Mesenchymal stem cell (in vitro differentiated cells and primary cell): ENCODE results near the gene BCL3.
"Not testable (repeated sequence)": the region's sequence is repeated elsewhere in the genome, so short reads cannot be mapped to it uniquely, and the experiment has no call there.

ENCODE experiments used
- DNase-seq: peaks from one replicate; pipeline ENCODE4 v3.0.0-alpha.2; 2013
- H2AFZ ChIP-seq: one replicate; pipeline ENCODE4 v1.6.1; 2013; ENCODE audit warnings: low read depth, mild to moderate bottlenecking, control low read depth, inconsistent platforms, low read length, moderate library complexity
- H2AK5ac ChIP-seq: 2 replicates; pipeline ENCODE4 v1.6.1; 2013; ENCODE audit warnings: low read length, moderate library complexity, mild to moderate bottlenecking, inconsistent platforms; ENCODE audit not compliant: severe bottlenecking
- H2BK120ac ChIP-seq: one replicate; pipeline ENCODE4 v1.6.1; 2013; ENCODE audit warnings: low read depth, mild to moderate bottlenecking, inconsistent platforms, low read length, moderate library complexity
- H2BK12ac ChIP-seq, 2 experiments: one replicate each; pipeline ENCODE4 v1.6.1; 2013; ENCODE audit warnings: inconsistent platforms in 2 of 2, low read length in 2 of 2, mild to moderate bottlenecking in 2 of 2, moderate library complexity in 2 of 2, control low read depth in 1 of 2
- H2BK15ac ChIP-seq: one replicate; pipeline ENCODE4 v1.6.1; 2013; ENCODE audit warnings: mild to moderate bottlenecking, low read depth, inconsistent platforms; ENCODE audit not compliant: poor library complexity, severe bottlenecking
- H2BK5ac ChIP-seq: 2 replicates; pipeline ENCODE4 v1.6.1; 2013; ENCODE audit warnings: low read depth, mild to moderate bottlenecking, low read length, control low read depth, inconsistent platforms; ENCODE audit not compliant: poor library complexity, severe bottlenecking
- H3K14ac ChIP-seq, 2 experiments: one replicate each; pipeline ENCODE4 v1.6.1; 2013; ENCODE audit warnings: inconsistent platforms in 2 of 2, low read length in 2 of 2, control low read depth in 1 of 2, mild to moderate bottlenecking in 1 of 2, moderate library complexity in 1 of 2
- H3K18ac ChIP-seq, 2 experiments: one replicate each; pipeline ENCODE4 v1.6.1; 2013; ENCODE audit warnings: inconsistent platforms in 2 of 2, low read length in 2 of 2, control low read depth in 1 of 2, low read depth in 1 of 2, mild to moderate bottlenecking in 1 of 2
- H3K23ac ChIP-seq, 2 experiments: one replicate each; pipeline ENCODE4 v1.6.1; 2013; ENCODE audit warnings: inconsistent platforms in 2 of 2, low read length in 2 of 2, mild to moderate bottlenecking in 2 of 2, moderate library complexity in 2 of 2, control low read depth in 1 of 2
- H3K27ac ChIP-seq: 2 replicates; pipeline ENCODE4 v1.5.1; 2013; ENCODE audit warnings: mild to moderate bottlenecking, moderate library complexity, low read length, control low read depth, inconsistent platforms; ENCODE audit not compliant: poor library complexity, severe bottlenecking
- H3K27me3 ChIP-seq, 2 experiments: 2 replicates each; pipeline versions ENCODE4 v1.6.1 to v1.7.0; 2013; ENCODE audit warnings: low read length in 2 of 2, mild to moderate bottlenecking in 2 of 2, moderate library complexity in 2 of 2, control low read depth in 1 of 2, inconsistent platforms in 1 of 2; ENCODE audit not compliant: control insufficient read depth in 1 of 2, insufficient read depth in 1 of 2
- H3K36me3 ChIP-seq, 2 experiments: 2 replicates each; pipeline versions ENCODE4 v1.6.1 to v1.7.0; 2013; ENCODE audit warnings: low read length in 2 of 2, control low read depth in 1 of 2, inconsistent platforms in 1 of 2, low read depth in 1 of 2, mild to moderate bottlenecking in 1 of 2; ENCODE audit not compliant: insufficient read depth in 2 of 2, control insufficient read depth in 1 of 2
- H3K4ac ChIP-seq, 2 experiments: one replicate each; pipeline ENCODE4 v1.6.1; 2013; ENCODE audit warnings: inconsistent platforms in 2 of 2, low read length in 2 of 2, mild to moderate bottlenecking in 2 of 2, moderate library complexity in 2 of 2, control low read depth in 1 of 2, low read depth in 1 of 2
- H3K4me1 ChIP-seq: 2 replicates; pipeline ENCODE4 v1.6.1; 2013; ENCODE audit warnings: low read depth, low read length, control low read depth; ENCODE audit not compliant: control insufficient read depth, insufficient read depth
- H3K4me2 ChIP-seq: 2 replicates; pipeline ENCODE4 v1.6.1; 2013; ENCODE audit warnings: low read length, mild to moderate bottlenecking, inconsistent platforms; ENCODE audit not compliant: poor library complexity, severe bottlenecking
- H3K4me3 ChIP-seq, 2 experiments: 2 replicates each; pipeline versions ENCODE4 v1.5.1 to v1.7.0; 2013; ENCODE audit warnings: low read length in 2 of 2, mild to moderate bottlenecking in 2 of 2, control low read depth in 1 of 2, low read depth in 1 of 2; ENCODE audit not compliant: insufficient read depth in 1 of 2
- H3K79me1 ChIP-seq: replicated peaks from 2 replicates; pipeline ENCODE4 v1.6.1; 2013; ENCODE audit warnings: mild to moderate bottlenecking, control low read depth, low read length, inconsistent platforms; ENCODE audit not compliant: poor library complexity, severe bottlenecking
- H3K9ac ChIP-seq: 2 replicates; pipeline ENCODE4 v1.7.0; 2013; ENCODE audit warnings: mild to moderate bottlenecking, low read length, moderate library complexity
- H3K9me3 ChIP-seq: 2 replicates; pipeline ENCODE4 v1.7.0; 2013; ENCODE audit warnings: mild to moderate bottlenecking, low read length; ENCODE audit not compliant: control insufficient read depth
- H4K8ac ChIP-seq: one replicate; pipeline ENCODE4 v1.6.1; 2013; ENCODE audit warnings: inconsistent platforms, mild to moderate bottlenecking, low read length, moderate library complexity
- H4K91ac ChIP-seq: one replicate; pipeline ENCODE4 v1.6.1; 2013; ENCODE audit warnings: mild to moderate bottlenecking, low read length, inconsistent platforms
- WGBS: methylation state at CpG from one replicate; pipeline ENCODE4 v1.1.7; 2013; ENCODE audit warnings: mixed read lengths; 5-methylcytosine and 5-hydroxymethylcytosine counted together

Gene BCL3

DNA sequence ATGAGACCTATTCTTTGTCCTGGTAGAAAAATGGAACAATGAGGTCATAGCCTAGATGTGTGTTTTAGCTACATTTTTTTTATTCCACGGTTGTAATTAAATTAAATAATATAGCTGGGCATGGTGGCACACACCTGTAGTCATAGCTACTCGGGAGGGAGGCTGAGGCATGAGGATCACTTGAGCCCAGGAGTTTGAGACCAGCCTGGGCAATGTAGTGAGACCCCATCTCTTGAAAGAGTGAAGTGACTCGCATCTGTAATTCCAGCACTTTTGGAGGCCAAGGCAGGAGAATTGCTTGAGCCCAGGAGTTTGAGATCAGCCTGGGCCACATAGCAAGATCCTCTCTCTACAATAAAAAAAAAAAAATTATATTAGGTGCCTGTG lies 17.4 kb downstream of the BCL3 start:
- Histone ChIP-seq H3K14ac (no peak overlapping the region), H3K23ac (no peak overlapping the region), H3K9ac (no peak overlapping the region), H3K18ac (no peak overlapping the region), H3K4me2 (no peak overlapping the region), H2BK120ac (no peak overlapping the region), H3K4me3 (no peak overlapping the region), H2AK5ac (no peak overlapping the region), H3K27ac (no peak overlapping the region), H2BK12ac (no peak overlapping the region), H4K8ac (no peak overlapping the region), H4K91ac (no peak overlapping the region), H3K27me3 (no peaks in the 10 kb centered on the region), H3K79me1 (no peaks in the 10 kb centered on the region), H3K4ac (no peak overlapping the region), H3K4me1 (peaks cover 2% of the 10 kb centered on the region), H2AFZ (no peak overlapping the region), H2BK5ac (no peak overlapping the region), H3K36me3 (peaks cover 0 to 5% of the 10 kb centered on the region in 2 experiments), H2BK15ac (no peak overlapping the region), H3K9me3 (peaks cover 4% of the 10 kb centered on the region)
- 98% methylated on average over 3 of the region's 3 CpGs for WGBS
- DNase-seq: no peak

DNA sequence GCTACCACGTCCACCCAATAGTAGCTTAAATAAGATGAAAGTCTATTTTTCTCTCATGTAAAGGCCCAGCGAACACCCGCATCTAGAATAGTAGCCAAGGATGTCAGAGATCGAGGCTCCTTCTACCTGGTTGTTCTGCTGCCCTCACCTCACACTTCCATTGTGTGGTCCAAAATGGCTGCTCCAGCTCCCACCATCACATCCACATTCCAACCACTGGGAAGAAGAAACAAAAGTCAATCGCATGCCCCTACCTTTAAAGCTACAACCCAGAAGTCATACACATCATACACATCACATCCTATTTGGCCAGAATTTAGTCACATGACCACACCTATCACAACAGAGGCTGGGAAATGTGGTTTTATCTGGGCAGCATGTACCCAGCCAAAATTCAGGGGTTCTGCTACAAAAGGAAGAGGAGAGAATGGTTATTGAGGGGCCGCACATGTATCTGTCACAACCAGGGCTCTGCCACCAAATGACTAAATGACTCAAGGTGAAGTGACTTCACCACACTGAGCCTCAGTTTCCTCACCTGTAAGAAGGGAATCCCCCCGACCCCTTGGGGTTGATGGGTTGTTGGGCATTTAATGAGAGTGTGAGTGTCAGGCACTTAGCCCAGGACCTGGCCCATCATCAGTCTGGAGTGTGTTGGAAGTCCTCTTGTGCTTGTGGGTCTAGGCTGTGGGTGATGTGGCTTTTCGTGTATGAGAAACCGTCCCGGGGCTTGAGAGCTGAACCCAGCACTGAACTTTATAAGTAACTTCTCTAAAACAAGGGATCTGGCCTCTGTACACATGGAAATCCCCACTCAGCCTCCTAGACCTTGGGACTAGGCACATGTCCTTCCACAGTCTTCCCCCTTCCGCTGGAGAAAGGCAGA lies 19.0 kb downstream of the BCL3 start:
- Histone ChIP-seq H4K91ac (no peak overlapping the region), H2AFZ (no peak overlapping the region), H3K4ac (no peak overlapping the region), H3K23ac (no peak overlapping the region), H3K9ac (no peak overlapping the region), H3K18ac (no peak overlapping the region), H3K27ac (no peak overlapping the region), H3K9me3 (peaks cover 4% of the 10 kb centered on the region), H2BK120ac (no peak overlapping the region), H4K8ac (no peak overlapping the region), H3K4me3 (no peak overlapping the region), H2AK5ac (no peak overlapping the region), H3K4me1 (peaks cover 2% of the 10 kb centered on the region), H2BK12ac (peak overlapping the region in 1 of 2 experiments; percentile 49), H3K79me1 (no peaks in the 10 kb centered on the region), H3K4me2 (no peak overlapping the region), H3K27me3 (no peaks in the 10 kb centered on the region), H2BK15ac (no peak overlapping the region), H3K36me3 (no peaks in the 10 kb centered on the region), H2BK5ac (no peak overlapping the region), H3K14ac (no peak overlapping the region)
- no peak for DNase-seq
- WGBS: 90% methylated on average over 8 of the region's 11 CpGs

DNA sequence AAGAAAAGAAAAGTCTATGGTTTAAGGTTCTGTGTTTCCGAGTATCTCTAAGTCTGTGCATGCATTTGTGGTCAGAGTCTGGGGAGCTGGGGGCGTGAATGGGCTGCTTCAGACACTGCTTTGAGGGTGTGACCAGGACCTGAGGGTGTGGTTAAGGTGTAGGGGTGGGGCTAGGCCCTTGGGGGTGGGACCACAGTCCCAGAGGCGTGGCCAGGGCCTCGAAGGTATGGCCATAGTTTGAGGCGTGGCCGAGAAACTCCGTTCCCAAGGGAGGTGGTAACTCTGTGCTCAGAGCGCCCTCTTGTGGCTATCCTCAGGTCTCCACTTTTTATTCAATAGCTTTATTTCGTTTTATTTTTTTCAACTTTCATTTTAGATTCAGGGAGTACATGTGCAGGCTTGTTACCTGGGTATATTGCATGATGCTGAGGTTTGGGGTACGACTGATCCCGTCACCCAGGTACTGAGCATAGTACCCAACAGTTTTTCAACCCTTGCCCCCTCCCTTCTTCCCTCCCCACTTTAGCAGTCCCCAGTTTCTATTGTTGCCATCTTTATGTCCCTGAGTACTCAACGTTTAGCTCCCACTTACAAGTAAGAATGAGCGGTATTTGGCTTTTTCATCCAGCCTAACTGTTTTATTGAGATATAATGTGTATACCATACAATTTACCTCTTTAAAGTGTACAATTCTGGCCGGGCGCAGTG lies 22.2 kb downstream of the BCL3 start:
- no peaks in the 10 kb centered on the region for H3K79me1 ChIP-seq
- H3K14ac ChIP-seq: no peak overlapping the region
- no peak overlapping the region for H3K23ac ChIP-seq
- peak overlapping the region; percentile 83 for H3K9ac ChIP-seq
- H3K4me2 ChIP-seq: no peak overlapping the region
- no peak overlapping the region for H3K27ac ChIP-seq
- H3K4me1 ChIP-seq: peaks cover 3% of the 10 kb centered on the region
- no peak overlapping the region for H2AFZ ChIP-seq
- no peak overlapping the region for H2AK5ac ChIP-seq
- no peak overlapping the region for H2BK12ac ChIP-seq
- peaks cover 4% of the 10 kb centered on the region for H3K9me3 ChIP-seq
- no peaks in the 10 kb centered on the region for H3K27me3 ChIP-seq
- H3K4ac ChIP-seq: no peak overlapping the region
- DNase-seq: peak; percentile 93
- peak overlapping the region in 1 of 2 experiments; percentile 14 for H3K18ac ChIP-seq
- H4K8ac ChIP-seq: peak overlapping the region; percentile 56
- no peak overlapping the region for H2BK5ac ChIP-seq
- 29% methylated on average over 9 of the region's 15 CpGs for WGBS
- peak overlapping the region in 1 of 2 experiments; percentile 56 for H3K4me3 ChIP-seq
- no peak overlapping the region for H2BK120ac ChIP-seq
- H2BK15ac ChIP-seq: no peak overlapping the region
- no peaks in the 10 kb centered on the region for H3K36me3 ChIP-seq
- no peak overlapping the region for H4K91ac ChIP-seq

DNA sequence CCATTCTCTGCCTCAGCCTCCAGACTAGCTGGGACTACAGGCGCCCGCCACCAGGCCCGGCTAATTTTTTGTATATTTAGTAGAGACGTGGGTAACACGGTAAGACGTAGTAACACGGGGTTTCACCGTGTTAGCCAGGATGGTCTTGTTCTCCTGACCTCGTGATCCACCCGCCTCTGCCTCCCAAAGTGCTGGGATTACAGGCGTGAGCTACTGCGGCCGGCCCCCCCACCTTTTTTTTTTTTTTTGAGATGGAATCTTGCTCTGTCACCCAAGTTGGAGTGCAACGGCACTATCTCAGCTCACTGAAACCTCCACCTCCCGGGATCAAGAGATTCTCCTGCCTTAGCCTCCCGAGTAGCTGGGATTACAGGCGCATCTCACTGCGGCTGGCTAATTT lies 23.6 kb downstream of the BCL3 start:
- H3K4me1 ChIP-seq, H3K9me3 ChIP-seq, H3K18ac ChIP-seq, H4K91ac ChIP-seq, H3K79me1 ChIP-seq, H3K4me3 ChIP-seq, H2AFZ ChIP-seq, DNase-seq, H4K8ac ChIP-seq, H3K14ac ChIP-seq, H2BK120ac ChIP-seq, H3K36me3 ChIP-seq, H2BK15ac ChIP-seq, H3K27me3 ChIP-seq, H3K4ac ChIP-seq, H3K9ac ChIP-seq, H3K4me2 ChIP-seq, H3K27ac ChIP-seq, H2BK5ac ChIP-seq, H2AK5ac ChIP-seq, H2BK12ac ChIP-seq, H3K23ac ChIP-seq: not testable (repeated sequence)
- 92% methylated on average over 18 of the region's 18 CpGs for WGBS
